IPS-18a (cell line): ENCODE results near the gene KTN1.

Source experiments
- H3K27ac ChIP-seq: one replicate; pipeline ENCODE4 v1.5.1; 2013; ENCODE audit warnings: low read length
- H3K27me3 ChIP-seq: one replicate; pipeline ENCODE4 v1.6.1; 2013; ENCODE audit warnings: mild to moderate bottlenecking, low read length; ENCODE audit not compliant: control insufficient read depth, insufficient read depth
- H3K36me3 ChIP-seq: one replicate; pipeline ENCODE4 v1.6.1; 2013; ENCODE audit warnings: low read depth, low read length; ENCODE audit not compliant: control insufficient read depth
- H3K4me1 ChIP-seq: one replicate; pipeline ENCODE4 v1.6.1; 2013; ENCODE audit warnings: low read depth, low read length; ENCODE audit not compliant: control insufficient read depth
- H3K4me3 ChIP-seq: one replicate; pipeline ENCODE4 v1.5.1; 2013; ENCODE audit warnings: low read length
- H3K9ac ChIP-seq: one replicate; pipeline ENCODE4 v1.6.1; 2013; ENCODE audit warnings: mild to moderate bottlenecking, low read length, moderate library complexity
- H3K9me3 ChIP-seq: one replicate; pipeline ENCODE4 v1.6.1; 2013; ENCODE audit warnings: low read depth, low read length; ENCODE audit not compliant: control insufficient read depth

The KTN1 gene

DNA sequence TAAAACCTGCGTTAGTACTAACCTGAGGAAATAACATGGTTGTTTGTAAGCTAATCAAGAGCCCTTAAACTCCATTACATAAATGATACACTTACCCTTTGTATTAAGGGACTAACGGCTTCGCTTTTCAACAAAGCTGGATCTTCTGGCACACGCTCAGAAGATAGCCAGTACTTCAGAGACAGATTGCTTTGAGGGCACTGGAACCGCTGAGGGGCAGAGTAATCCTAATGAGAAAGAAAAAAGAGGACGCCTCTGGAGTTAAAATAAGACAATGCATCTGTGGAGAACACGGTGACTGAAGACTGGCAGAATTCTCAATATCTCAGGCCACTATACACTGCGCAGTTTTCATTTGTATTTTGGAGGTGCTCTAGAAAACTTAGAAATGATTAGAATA is 1.5 kb upstream of the KTN1 start:
- H3K36me3 ChIP-seq, result no peaks in the 10 kb centered on the region
- H3K9ac ChIP-seq, result no peak overlapping the region
- no peak overlapping the region for H3K27ac ChIP-seq
- H3K4me1 ChIP-seq, result peaks cover 18% of the 10 kb centered on the region
- H3K4me3 ChIP-seq, result peak overlapping the region; percentile 94
- H3K27me3 ChIP-seq, result no peaks in the 10 kb centered on the region
- H3K9me3 ChIP-seq, result no peaks in the 10 kb centered on the region

DNA sequence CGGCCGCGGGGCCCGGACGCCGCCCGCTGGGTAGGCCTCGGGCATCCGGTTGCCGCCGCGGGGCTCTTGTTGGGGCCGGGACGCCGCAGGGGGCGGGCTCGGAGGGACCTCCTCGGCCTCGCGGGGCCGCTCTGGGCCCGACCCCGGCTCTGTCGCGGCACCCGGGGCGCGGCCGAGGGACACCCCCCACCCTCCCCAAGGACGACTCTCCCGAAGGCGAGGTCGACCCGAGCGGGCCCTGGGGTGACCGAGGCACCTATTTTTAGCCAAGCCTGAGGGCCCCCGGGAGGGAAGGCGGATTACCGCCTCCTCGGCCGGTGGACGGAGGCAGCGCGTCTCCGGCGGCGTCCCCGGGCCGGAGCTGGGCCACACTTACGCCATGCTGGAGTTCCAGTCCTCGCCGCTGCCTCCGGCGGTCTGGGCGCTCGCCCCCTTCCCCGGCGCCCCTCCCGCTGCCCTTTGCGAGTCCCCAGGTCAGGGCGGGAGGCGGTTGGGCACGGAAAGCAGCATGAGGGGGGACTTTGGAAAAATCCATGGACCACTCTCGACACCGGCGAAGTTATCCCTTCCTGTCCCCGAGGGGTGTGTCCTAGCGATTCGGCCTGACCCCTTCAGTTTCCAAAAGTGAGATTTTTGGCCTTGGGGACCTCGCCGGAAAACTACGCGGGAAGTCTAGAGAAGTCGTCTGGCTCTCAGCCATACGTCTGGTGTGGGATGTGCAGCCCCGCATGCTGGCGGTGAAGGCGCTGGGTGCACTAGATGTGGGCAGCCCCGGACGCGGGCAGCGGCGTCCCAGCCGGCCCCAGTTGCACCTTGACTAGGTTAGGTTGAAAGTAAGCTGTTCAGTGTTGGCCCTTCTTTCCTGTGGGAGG is 699 bp downstream of the KTN1 start:
- peak overlapping the region; percentile 45 for H3K27ac ChIP-seq
- H3K9ac ChIP-seq, result peak overlapping the region; percentile 77
- peaks cover 22% of the 10 kb centered on the region for H3K4me1 ChIP-seq
- peak overlapping the region; percentile 91 for H3K4me3 ChIP-seq
- no peaks in the 10 kb centered on the region for H3K9me3 ChIP-seq
- no peaks in the 10 kb centered on the region for H3K27me3 ChIP-seq
- H3K36me3 ChIP-seq, result no peaks in the 10 kb centered on the region

DNA sequence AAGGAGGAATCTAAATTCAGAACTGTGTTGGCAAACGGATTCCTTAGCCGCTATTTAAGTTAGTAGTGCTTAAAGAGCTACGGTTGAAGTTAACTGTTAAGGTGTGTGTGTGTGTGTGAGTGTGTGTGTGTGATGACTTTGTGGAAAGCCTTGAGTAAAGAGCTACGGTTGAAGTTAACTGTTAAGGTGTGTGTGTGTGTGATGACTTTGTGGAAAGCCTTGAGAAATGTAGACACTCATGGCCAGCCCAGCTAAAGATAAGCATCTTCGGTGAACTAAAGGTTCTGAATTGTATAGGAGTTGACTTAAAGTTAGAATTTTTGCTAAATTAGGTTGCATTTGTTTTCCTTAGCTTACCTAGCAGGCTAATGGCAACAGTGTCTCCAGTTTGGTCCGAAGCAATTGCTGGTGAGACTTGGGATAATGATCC is 1.4 kb downstream of the KTN1 start:
- H3K9me3 ChIP-seq, result no peaks in the 10 kb centered on the region
- peak overlapping the region; percentile 91 for H3K4me3 ChIP-seq
- no peak overlapping the region for H3K27ac ChIP-seq
- H3K36me3 ChIP-seq, result no peaks in the 10 kb centered on the region
- peaks cover 26% of the 10 kb centered on the region for H3K4me1 ChIP-seq
- H3K9ac ChIP-seq, result peak overlapping the region; percentile 77
- H3K27me3 ChIP-seq, result no peaks in the 10 kb centered on the region

DNA sequence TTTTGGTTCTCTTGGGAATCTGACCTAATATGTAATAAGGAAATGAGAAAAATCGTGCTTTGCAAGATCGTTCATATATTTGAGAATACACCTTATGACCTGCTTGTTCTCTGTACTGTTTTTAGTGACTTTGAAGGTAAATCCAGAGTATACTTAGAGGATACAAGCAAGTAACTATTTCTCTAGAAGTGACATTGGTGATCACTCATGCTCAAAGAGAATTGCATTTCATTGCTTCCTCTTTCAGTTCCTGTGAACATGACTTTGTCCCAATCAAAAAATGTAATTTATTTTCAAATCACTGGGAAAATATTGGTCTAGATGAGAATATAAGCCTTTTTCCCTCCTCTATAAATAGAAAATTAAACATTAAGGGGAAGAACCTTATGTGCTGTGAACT is 2.7 kb downstream of the KTN1 start:
- Histone ChIP-seq H3K27me3 (no peaks in the 10 kb centered on the region), H3K27ac (no peak overlapping the region), H3K4me3 (no peak overlapping the region), H3K36me3 (no peaks in the 10 kb centered on the region), H3K9me3 (no peaks in the 10 kb centered on the region), H3K9ac (no peak overlapping the region), H3K4me1 (peaks cover 26% of the 10 kb centered on the region)

DNA sequence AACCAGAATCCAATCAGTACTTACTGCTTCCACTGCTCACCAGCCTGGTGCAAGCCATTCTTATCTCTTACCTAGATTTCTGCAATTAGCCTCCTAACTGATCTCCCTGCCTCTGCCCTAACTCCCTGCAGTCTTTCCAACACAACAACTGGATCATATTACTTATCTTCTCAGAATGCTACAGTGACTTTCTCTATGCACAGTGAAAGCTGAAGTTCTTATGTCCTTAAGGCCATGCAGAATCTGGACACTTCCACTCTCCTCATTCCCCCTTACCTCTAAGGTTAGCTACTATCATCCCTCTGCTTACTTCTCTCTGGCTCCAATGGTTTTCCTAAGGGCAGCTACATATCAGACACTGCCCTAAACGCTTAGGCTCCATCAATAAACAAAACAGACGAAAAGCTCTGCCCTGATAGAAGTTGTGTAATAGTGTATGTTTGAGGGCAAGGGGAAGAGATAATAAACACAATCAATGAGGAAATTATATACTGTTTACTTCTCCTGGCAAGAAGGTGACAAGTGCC is 4.0 kb downstream of the KTN1 start:
- Histone ChIP-seq H3K27ac (no peak overlapping the region), H3K27me3 (no peaks in the 10 kb centered on the region), H3K9ac (no peak overlapping the region), H3K4me3 (no peak overlapping the region), H3K4me1 (peaks cover 21% of the 10 kb centered on the region), H3K36me3 (no peaks in the 10 kb centered on the region), H3K9me3 (no peaks in the 10 kb centered on the region)

DNA sequence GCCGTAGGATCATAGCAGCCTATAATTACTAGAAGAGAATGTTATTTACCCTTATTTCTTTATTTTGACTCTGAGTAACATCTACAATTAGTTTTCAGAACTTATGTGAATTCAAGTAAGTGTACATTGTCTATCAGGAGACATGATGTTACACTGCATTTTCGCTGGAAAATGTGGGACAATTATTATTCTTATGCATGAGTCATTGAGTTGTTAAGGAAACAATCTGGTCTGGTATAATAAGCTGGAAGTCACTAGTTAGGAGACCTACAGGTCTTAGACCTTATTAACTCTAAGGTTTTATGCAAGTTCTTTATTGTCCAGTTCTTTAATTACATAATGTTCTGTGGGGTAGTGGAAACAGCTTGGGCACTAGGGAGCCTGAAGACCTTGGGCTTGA is 5.8 kb downstream of the KTN1 start:
- Histone ChIP-seq H3K4me3 (no peak overlapping the region), H3K4me1 (peaks cover 18% of the 10 kb centered on the region), H3K36me3 (no peaks in the 10 kb centered on the region), H3K9me3 (no peaks in the 10 kb centered on the region), H3K9ac (no peak overlapping the region), H3K27ac (no peak overlapping the region), H3K27me3 (no peaks in the 10 kb centered on the region)

DNA sequence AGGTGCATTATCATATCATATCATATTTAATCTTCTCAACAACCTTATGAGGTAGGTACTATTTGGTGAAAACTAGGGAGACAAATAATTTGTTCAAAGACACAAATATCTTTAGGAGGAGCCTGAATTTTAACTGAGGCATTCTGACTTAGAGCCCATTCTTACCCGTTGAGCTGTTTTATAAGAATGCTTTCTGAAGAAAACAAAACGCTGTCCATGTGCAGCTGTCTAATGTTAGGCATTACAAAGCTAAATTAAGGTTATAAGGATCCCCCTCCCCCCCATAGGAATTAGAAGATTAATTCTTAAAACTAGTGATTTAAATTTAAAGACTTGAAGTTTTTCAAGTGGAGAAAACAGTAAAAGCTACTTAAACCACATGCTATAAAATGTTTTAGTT is 6.4 kb downstream of the KTN1 start:
- no peaks in the 10 kb centered on the region for H3K27me3 ChIP-seq
- no peak overlapping the region for H3K9ac ChIP-seq
- H3K4me1 ChIP-seq, result peaks cover 16% of the 10 kb centered on the region
- H3K27ac ChIP-seq, result no peak overlapping the region
- H3K9me3 ChIP-seq, result no peaks in the 10 kb centered on the region
- H3K4me3 ChIP-seq, result no peak overlapping the region
- no peaks in the 10 kb centered on the region for H3K36me3 ChIP-seq

DNA sequence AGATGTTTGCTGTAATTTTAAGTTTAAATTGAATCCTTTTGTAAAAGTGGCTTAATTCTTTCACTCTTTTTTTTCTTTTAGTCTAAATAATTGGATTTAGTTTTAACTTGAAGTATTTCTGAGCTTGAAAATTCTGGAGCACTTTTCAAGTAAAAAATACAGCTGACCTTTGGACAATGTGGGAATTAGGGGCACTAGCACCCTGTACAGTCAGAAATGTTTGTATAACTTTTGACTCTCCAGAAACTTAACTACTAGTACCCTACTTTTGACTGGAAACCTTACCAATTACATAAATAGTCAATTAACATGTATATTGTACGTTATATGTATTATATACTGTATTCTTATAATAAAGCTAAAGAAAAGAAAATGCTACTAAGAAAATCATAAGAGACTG is 7.8 kb downstream of the KTN1 start:
- H3K27me3 ChIP-seq, result no peaks in the 10 kb centered on the region
- no peak overlapping the region for H3K9ac ChIP-seq
- H3K4me1 ChIP-seq, result peaks cover 16% of the 10 kb centered on the region
- H3K36me3 ChIP-seq, result no peaks in the 10 kb centered on the region
- H3K9me3 ChIP-seq, result no peaks in the 10 kb centered on the region
- H3K4me3 ChIP-seq, result no peak overlapping the region
- H3K27ac ChIP-seq, result no peak overlapping the region

DNA sequence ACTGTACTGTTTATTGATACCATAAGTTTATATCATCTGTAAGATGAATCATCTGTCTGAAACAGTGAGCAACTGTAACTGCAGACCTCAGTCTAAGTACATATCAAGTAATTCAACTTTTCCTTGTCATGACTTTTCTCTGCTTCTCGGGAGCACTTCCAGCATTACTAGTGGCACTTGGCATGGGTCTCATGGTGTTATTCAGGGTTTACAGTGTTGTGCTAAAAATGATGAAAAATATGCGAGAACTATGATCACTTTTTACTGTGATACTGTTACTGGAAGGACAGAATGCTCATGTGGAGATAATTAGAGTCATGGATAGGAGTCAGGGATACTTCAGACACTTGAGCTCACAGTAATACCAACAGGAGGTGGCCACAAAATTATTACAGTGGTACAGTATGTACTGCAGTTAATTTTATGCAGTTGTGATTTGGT is 8.3 kb downstream of the KTN1 start:
- Histone ChIP-seq H3K27ac (no peak overlapping the region), H3K4me3 (no peak overlapping the region), H3K4me1 (peaks cover 19% of the 10 kb centered on the region), H3K9me3 (no peaks in the 10 kb centered on the region), H3K27me3 (no peaks in the 10 kb centered on the region), H3K36me3 (no peaks in the 10 kb centered on the region), H3K9ac (no peak overlapping the region)

DNA sequence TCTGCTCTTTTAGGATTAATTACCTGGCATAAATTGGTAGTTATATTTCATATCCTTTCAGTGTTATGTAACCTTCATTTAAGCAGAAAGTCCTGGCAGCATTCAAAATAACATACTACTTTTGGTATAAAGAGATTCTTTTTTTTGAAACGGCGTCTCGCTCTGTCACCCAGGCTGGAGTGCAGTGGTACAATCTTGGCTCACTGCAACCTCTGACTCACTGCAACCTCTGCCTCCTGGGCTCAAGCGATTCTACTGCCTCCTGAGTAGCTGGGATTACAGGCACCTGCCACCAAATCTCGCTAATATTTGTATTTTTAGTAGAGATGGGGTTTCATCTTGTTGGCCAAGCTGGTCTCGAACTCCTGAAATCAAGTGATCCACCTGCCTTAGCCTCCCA is 9.2 kb downstream of the KTN1 start:
- Histone ChIP-seq H3K36me3 (no peaks in the 10 kb centered on the region), H3K4me1 (peaks cover 17% of the 10 kb centered on the region), H3K9ac (no peak overlapping the region), H3K4me3 (no peak overlapping the region), H3K9me3 (no peaks in the 10 kb centered on the region), H3K27me3 (no peaks in the 10 kb centered on the region), H3K27ac (no peak overlapping the region)

DNA sequence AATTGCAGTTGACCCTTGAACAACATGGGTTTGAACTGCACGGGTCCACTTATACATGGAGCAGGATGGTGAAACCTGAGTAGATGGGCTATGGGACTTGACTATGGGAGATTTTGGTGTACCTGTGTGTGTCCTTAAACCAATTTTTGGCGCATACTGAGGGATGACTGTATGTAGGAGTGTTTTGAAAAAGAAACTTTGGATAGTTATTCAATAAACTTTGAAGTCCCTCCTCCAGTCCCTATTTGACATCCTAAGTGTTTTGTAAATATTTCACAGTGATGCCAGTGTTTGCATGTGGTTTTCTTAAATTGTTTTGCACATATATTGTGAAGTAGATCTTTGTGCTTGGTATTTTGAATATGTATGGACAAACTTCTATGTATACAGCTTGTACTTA is 12.4 kb downstream of the KTN1 start:
- Histone ChIP-seq H3K36me3 (no peaks in the 10 kb centered on the region), H3K4me3 (no peak overlapping the region), H3K9ac (no peak overlapping the region), H3K4me1 (peaks cover 13% of the 10 kb centered on the region), H3K9me3 (no peaks in the 10 kb centered on the region), H3K27me3 (no peaks in the 10 kb centered on the region), H3K27ac (no peak overlapping the region)

DNA sequence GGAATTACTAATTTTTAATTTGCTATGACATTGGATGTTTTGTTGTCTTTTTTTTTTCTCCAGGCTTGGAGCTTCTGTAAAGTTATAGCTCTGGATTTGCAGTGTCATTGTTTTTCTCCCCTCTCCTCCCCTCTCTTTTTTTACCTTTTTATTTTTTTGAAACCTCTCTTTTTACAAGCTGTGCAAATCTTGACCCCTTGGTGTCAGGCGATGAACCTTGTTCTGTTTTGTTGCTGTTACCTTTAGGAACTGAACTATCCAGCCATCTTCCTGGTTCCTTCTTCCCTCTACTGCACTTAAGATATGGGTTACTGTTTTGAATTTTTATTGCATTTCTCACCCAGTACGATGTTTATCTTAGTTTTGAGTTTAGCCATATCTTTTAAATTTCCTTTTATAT is 13.7 kb downstream of the KTN1 start:
- Histone ChIP-seq H3K36me3 (no peaks in the 10 kb centered on the region), H3K4me3 (no peak overlapping the region), H3K27me3 (no peaks in the 10 kb centered on the region), H3K27ac (peak overlapping the region; percentile 42), H3K9ac (peak overlapping the region; percentile 29), H3K4me1 (peaks cover 13% of the 10 kb centered on the region), H3K9me3 (no peaks in the 10 kb centered on the region)
